ENCODE results near the gene ANKRD34C. TPM values are rescaled to one million over a fixed set of nuclear protein-coding genes. Genes with fewer than 3 reads are reported as not detected.
A peak's percentile ranks its signal among the peaks of the same experiment; 100 is the strongest.

Gene ANKRD34C
- polyA plus RNA-seq, 4 donors, result 0.01 TPM; not detected in 3

DNA sequence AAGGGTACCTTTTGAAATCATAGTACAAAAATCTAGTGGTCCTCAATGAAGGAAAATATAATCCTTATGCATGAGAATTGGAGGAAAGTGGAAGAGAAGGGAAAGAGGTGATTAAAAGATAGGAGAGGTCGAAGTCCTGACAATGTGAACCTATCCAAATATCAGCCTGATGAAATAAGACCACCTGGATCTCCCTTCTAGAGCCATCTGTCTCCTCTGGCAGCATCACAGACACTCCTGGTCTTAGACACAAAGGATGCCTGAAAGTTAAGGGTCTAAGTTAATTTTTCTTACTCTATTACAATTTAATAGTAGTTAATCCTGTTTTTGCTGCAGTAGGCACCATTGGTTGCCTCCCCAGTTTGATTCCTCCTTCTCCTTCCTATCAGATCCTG lies 17.3 kb downstream of the ANKRD34C start:
- 27 to 60% (median 46%) methylated on average over 1 of the region's 1 CpG for WGBS, 3 donors
- Histone ChIP-seq H3K9me3 (ENCODE audit: control insufficient read depth in 2 of 2, insufficient read depth in 1 of 2, low read depth in 1 of 2, low read length in 1 of 2) (no peaks in the 10 kb centered on the region), H3K27ac (ENCODE audit: low read depth in 1 of 3, low read length in 2 of 3) (no peak overlapping the region), H3K36me3 (ENCODE audit: control insufficient read depth in 3 of 3, insufficient read depth in 2 of 3, low read depth in 1 of 3, low read length in 3 of 3) (no peaks in the 10 kb centered on the region), H3K27me3 (ENCODE audit: control insufficient read depth in 3 of 3, insufficient read depth in 3 of 3, low read length in 3 of 3) (peaks cover 0 to 9% (median 4%) of the 10 kb centered on the region in 3 donors), H3K4me1 (ENCODE audit: control insufficient read depth in 3 of 3, insufficient read depth in 2 of 3, low read depth in 1 of 3, low read length in 2 of 3) (no peaks in the 10 kb centered on the region), H3K4me3 (ENCODE audit: low read depth in 1 of 3, low read length in 3 of 3) (no peak overlapping the region)
- FAIRE-seq (no peak), DNase-seq (no peak)

- Histone ChIP-seq H3K4me1 (ENCODE audit: control insufficient read depth in 3 of 3, insufficient read depth in 2 of 3, low read depth in 1 of 3, low read length in 2 of 3) (peaks cover 0 to 5% (median 2%) of the 10 kb centered on the region in 3 donors), H3K4me3 (ENCODE audit: low read depth in 1 of 3, low read length in 3 of 3) (no peak overlapping the region), H3K36me3 (ENCODE audit: control insufficient read depth in 3 of 3, insufficient read depth in 2 of 3, low read depth in 1 of 3, low read length in 3 of 3) (no peaks in the 10 kb centered on the region), H3K27ac (ENCODE audit: low read depth in 1 of 3, low read length in 2 of 3) (no peak overlapping the region), H3K9me3 (ENCODE audit: control insufficient read depth in 2 of 2, insufficient read depth in 1 of 2, low read depth in 1 of 2, low read length in 1 of 2) (no peaks in the 10 kb centered on the region), H3K27me3 (ENCODE audit: control insufficient read depth in 3 of 3, insufficient read depth in 3 of 3, low read length in 3 of 3) (peaks cover 0 to 15% (median 2%) of the 10 kb centered on the region in 3 donors)
- DNase-seq, result no peak
- WGBS, 3 donors, result 44 to 57% (median 50%) methylated on average over 4 of the region's 4 CpGs
- no peak for FAIRE-seq
Observed at GRCh38 chr15:79307251-79307650, 24.7 kb downstream of the ANKRD34C start.

DNA sequence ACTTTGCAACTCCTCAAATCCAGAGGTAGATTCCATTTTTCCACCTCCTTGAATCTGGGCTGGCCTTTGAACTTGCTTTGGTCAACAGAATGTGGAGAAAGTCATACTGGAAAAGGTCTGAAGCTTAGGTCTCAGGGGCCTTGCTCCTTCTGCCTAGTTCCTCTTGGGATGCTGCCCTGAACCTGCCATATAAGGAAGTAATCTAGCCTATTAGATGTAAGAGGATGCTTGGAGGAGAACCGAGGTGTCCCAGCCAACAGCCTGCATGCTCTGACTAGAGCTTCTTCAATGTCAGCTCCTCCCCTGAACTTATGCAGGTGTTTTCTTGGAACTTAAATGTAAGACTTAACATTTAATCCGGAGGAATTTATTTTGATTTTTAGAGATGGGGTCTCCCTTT lies 26.4 kb downstream of the ANKRD34C start:
- H3K4me1 ChIP-seq (ENCODE audit: control insufficient read depth in 3 of 3, insufficient read depth in 2 of 3, low read depth in 1 of 3, low read length in 2 of 3), result peaks cover 0 to 10% (median 6%) of the 10 kb centered on the region in 3 donors
- DNase-seq, result no peak
- 44 to 56% (median 48%) methylated on average over 2 of the region's 2 CpGs for WGBS, 3 donors
- peaks cover under 1 to 3% (median 1%) of the 10 kb centered on the region in 3 donors for H3K36me3 ChIP-seq (ENCODE audit: control insufficient read depth in 3 of 3, insufficient read depth in 2 of 3, low read depth in 1 of 3, low read length in 3 of 3)
- no peak overlapping the region for H3K4me3 ChIP-seq (ENCODE audit: low read depth in 1 of 3, low read length in 3 of 3)
- FAIRE-seq, result no peak
- H3K27ac ChIP-seq (ENCODE audit: low read depth in 1 of 3, low read length in 2 of 3), result no peak overlapping the region
- peaks cover 0 to 13% (median 0%) of the 10 kb centered on the region in 3 donors for H3K27me3 ChIP-seq (ENCODE audit: control insufficient read depth in 3 of 3, insufficient read depth in 3 of 3, low read length in 3 of 3)
- no peaks in the 10 kb centered on the region for H3K9me3 ChIP-seq (ENCODE audit: control insufficient read depth in 2 of 2, insufficient read depth in 1 of 2, low read depth in 1 of 2, low read length in 1 of 2)

DNA sequence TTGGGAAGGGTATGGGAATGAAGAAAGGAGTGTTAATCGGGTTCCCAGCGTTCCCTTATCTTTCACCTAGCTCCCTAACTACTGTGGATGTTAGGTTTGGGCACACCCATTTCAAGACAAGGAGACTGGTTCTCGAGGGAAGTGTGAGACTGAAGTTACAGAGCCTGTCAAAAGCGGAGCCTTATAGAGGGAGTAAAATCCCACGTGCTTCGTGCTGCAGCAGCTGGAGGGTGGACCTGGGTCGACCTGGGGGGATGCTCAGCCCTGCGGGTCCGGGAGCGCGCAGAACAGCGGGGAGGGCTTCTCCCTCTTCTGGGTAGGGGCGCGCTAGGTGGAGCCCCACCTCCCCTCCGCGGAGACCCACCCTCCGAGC lies 28.1 kb downstream of the ANKRD34C start:
- H3K27me3 ChIP-seq (ENCODE audit: control insufficient read depth in 3 of 3, insufficient read depth in 3 of 3, low read length in 3 of 3), result peaks cover 0 to 13% (median 0%) of the 10 kb centered on the region in 3 donors
- peak overlapping the region; percentile 36 to 87 (median 69) for H3K4me3 ChIP-seq (ENCODE audit: low read depth in 1 of 3, low read length in 3 of 3)
- no peaks in the 10 kb centered on the region for H3K9me3 ChIP-seq (ENCODE audit: control insufficient read depth in 2 of 2, insufficient read depth in 1 of 2, low read depth in 1 of 2, low read length in 1 of 2)
- H3K36me3 ChIP-seq (ENCODE audit: control insufficient read depth in 3 of 3, insufficient read depth in 2 of 3, low read depth in 1 of 3, low read length in 3 of 3), result peaks cover 3 to 15% (median 14%) of the 10 kb centered on the region in 3 donors
- FAIRE-seq (no peak), DNase-seq (peak in 1 of 2 donors; percentile 18)
- 1 to 3% (median 1%) methylated on average over 10 to 17 of the region's 17 CpGs for WGBS, 3 donors
- H3K4me1 ChIP-seq (ENCODE audit: control insufficient read depth in 3 of 3, insufficient read depth in 2 of 3, low read depth in 1 of 3, low read length in 2 of 3), result peaks cover 0 to 10% (median 6%) of the 10 kb centered on the region in 3 donors
- no peak overlapping the region for H3K27ac ChIP-seq (ENCODE audit: low read depth in 1 of 3, low read length in 2 of 3)

DNA sequence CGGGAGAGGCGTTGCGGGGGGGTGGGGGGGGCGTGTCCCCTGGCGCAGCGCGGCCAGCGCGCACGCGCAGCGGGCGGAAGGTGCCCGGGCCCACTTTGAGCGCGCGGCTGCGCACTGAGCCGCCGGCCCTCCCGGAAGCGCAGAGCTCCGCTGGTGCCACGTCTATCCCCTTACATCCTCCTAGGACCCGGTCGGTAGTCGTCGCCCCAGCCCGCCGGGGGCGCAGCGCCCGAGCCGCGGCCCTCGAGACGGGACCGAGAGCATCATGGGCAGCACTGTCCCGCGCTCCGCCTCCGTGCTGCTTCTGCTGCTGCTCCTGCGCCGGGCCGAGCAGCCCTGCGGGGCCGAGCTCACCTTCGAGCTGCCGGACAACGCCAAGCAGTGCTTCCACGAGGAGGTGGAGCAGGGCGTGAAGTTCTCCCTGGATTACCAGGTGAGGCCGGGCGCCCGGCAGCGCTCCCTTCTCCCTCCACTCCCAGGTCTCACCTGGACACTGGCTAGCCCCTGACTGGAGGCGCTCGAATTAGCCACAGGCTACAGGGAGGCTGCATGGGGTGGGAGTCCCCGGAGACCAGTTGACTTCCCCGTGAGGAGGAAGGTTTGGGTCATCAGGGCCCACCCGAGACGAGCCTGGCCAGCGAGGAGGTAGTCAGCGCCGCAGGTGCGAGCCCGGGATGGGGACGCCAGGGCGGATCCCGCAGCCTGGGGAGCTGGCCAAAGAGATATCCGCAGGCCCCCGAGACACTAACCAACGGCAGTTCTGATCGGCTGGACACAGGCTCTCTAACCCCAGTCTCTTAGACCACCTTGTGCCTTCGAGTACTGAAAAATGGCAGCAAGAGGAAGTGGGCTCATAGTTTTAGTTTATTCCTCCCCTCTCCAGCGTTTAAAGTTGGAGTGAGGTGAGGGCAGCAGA lies 28.7 kb downstream of the ANKRD34C start, which contains the start of gene TMED3:
Gene TMED3 (plus strand): TSS at position 128 of the 916 bp plus-strand sequence. CDS start 138 bp downstream, at position 266.
- DNase-seq (peak; percentile 75 to 90), FAIRE-seq (no peak)
- H3K27ac ChIP-seq (ENCODE audit: low read depth in 1 of 3, low read length in 2 of 3), result peak within 1 kb of the TSS in 2 of 3 donors; percentile 28 to 79
- H3K9me3 ChIP-seq (ENCODE audit: control insufficient read depth in 2 of 2, insufficient read depth in 1 of 2, low read depth in 1 of 2, low read length in 1 of 2), result no peaks in the 10 kb centered on the region
- peaks cover 3 to 20% (median 15%) of the 10 kb centered on the region in 3 donors for H3K36me3 ChIP-seq (ENCODE audit: control insufficient read depth in 3 of 3, insufficient read depth in 2 of 3, low read depth in 1 of 3, low read length in 3 of 3)
- peaks cover 0 to 13% (median 0%) of the 10 kb centered on the region in 3 donors for H3K27me3 ChIP-seq (ENCODE audit: control insufficient read depth in 3 of 3, insufficient read depth in 3 of 3, low read length in 3 of 3)
- peaks cover 0 to 10% (median 6%) of the 10 kb centered on the region in 3 donors for H3K4me1 ChIP-seq (ENCODE audit: control insufficient read depth in 3 of 3, insufficient read depth in 2 of 3, low read depth in 1 of 3, low read length in 2 of 3)
- WGBS, 3 donors, result 0 to 1% (median 1%) methylated on average over 55 to 73 of the region's 76 CpGs
- peak within 1 kb of the TSS; percentile 69 to 87 (median 81) for H3K4me3 ChIP-seq (ENCODE audit: low read depth in 1 of 3, low read length in 3 of 3)

DNA sequence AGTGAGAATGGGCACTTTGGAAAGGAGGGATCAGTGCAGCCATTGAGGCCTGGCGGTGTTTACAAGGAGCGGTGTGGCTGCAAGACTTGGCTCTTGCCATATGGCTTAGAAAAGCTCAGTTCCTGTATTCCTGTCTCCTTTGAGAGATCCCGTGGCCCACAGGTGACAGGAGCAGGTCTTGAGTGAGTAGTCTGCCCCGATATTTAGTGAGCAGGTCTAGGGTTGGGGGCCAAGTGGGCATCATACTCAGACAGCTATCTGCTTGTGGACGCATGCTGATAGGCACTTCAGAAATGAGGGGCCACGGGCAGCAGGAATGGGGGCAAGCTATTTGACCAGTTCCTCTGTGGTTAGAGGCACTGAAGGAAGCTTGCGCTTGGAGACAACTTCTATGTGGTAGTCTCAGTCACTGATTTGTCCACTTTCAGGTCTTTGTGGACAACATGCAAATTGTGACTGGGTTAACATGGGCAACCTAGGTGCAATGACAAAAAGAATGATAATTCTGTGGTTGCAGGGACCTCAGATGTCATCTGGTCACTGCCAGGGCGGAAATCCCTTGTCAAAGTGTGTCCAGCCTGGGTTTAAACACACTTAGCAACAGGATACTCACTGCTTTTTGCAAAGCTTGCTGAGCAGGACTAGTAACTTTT lies 29.5 kb downstream of the ANKRD34C start:
- DNase-seq, result peak in 1 of 2 donors; percentile 26

DNA sequence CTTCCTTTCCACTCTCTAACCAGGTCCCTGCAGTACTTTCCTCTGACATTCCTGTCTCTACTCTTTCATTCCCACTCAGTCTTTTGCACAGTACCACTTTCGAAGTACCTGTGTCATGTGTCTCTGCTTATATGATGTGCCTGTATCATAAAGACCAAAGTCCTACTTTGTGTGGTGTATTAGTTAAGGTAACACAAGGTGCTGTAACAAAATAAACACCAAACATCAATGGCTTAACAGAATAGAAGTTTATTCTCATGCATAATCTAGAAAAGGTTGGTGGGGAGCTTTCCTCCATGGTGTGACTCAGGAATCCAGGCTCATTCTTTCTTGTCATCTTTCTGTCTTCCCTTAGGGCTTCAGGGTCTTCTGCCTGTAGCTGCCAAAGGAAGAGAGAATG lies 31.7 kb downstream of the ANKRD34C start:
- H3K27ac ChIP-seq (ENCODE audit: low read depth in 1 of 3, low read length in 2 of 3), result no peak overlapping the region
- FAIRE-seq (no peak), DNase-seq (no peak)
- H3K4me1 ChIP-seq (ENCODE audit: control insufficient read depth in 3 of 3, insufficient read depth in 2 of 3, low read depth in 1 of 3, low read length in 2 of 3), result peaks cover 0 to 10% (median 6%) of the 10 kb centered on the region in 3 donors
- H3K4me3 ChIP-seq (ENCODE audit: low read depth in 1 of 3, low read length in 3 of 3), result no peak overlapping the region
- H3K9me3 ChIP-seq (ENCODE audit: control insufficient read depth in 2 of 2, insufficient read depth in 1 of 2, low read depth in 1 of 2, low read length in 1 of 2), result no peaks in the 10 kb centered on the region
- peaks cover 0 to 5% (median 0%) of the 10 kb centered on the region in 3 donors for H3K27me3 ChIP-seq (ENCODE audit: control insufficient read depth in 3 of 3, insufficient read depth in 3 of 3, low read length in 3 of 3)
- WGBS, 3 donors, result 91 to 94% (median 94%) methylated on average over 1 of the region's 1 CpG
- peaks cover 11 to 43% (median 25%) of the 10 kb centered on the region in 3 donors for H3K36me3 ChIP-seq (ENCODE audit: control insufficient read depth in 3 of 3, insufficient read depth in 2 of 3, low read depth in 1 of 3, low read length in 3 of 3)

More for the DNA sequence above, 29.5 kb downstream of the ANKRD34C start:
- Histone ChIP-seq H3K36me3 (ENCODE audit: control insufficient read depth in 3 of 3, insufficient read depth in 2 of 3, low read depth in 1 of 3, low read length in 3 of 3) (peaks cover 3 to 28% (median 15%) of the 10 kb centered on the region in 3 donors), H3K4me1 (ENCODE audit: control insufficient read depth in 3 of 3, insufficient read depth in 2 of 3, low read depth in 1 of 3, low read length in 2 of 3) (peaks cover 0 to 10% (median 6%) of the 10 kb centered on the region in 3 donors), H3K27ac (ENCODE audit: low read depth in 1 of 3, low read length in 2 of 3) (no peak overlapping the region), H3K27me3 (ENCODE audit: control insufficient read depth in 3 of 3, insufficient read depth in 3 of 3, low read length in 3 of 3) (peaks cover 0 to 13% (median 0%) of the 10 kb centered on the region in 3 donors), H3K4me3 (ENCODE audit: low read depth in 1 of 3, low read length in 3 of 3) (peak overlapping the region; percentile 8 to 87 (median 81)), H3K9me3 (ENCODE audit: control insufficient read depth in 2 of 2, insufficient read depth in 1 of 2, low read depth in 1 of 2, low read length in 1 of 2) (no peaks in the 10 kb centered on the region)
- no peak for FAIRE-seq
- 50 to 57% (median 51%) methylated on average over 8 of the region's 8 CpGs for WGBS, 3 donors

DNA sequence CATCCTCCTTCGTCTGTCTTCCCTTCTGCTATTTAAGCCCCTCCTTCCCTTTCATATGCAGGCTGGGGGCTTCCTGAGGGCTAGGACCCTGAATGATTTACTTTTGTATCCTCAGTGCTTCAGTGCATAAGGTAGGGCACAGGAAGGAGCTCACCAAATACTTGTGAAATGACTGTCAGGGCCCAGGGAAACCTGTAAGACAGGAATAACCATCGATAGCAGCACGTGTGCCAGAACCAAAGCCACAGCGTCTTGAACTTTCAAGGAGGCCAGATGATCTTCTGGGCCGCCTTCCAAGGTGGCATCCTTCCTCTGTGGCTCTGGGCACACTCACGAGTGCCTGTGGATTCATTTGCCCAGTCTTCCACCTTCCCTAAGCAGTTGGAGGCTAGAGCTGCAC lies 32.3 kb downstream of the ANKRD34C start:
- DNase-seq (no peak), FAIRE-seq (no peak)
- Histone ChIP-seq H3K27ac (ENCODE audit: low read depth in 1 of 3, low read length in 2 of 3) (no peak overlapping the region), H3K36me3 (ENCODE audit: control insufficient read depth in 3 of 3, insufficient read depth in 2 of 3, low read depth in 1 of 3, low read length in 3 of 3) (peaks cover 14 to 46% (median 25%) of the 10 kb centered on the region in 3 donors), H3K9me3 (ENCODE audit: control insufficient read depth in 2 of 2, insufficient read depth in 1 of 2, low read depth in 1 of 2, low read length in 1 of 2) (no peaks in the 10 kb centered on the region), H3K4me1 (ENCODE audit: control insufficient read depth in 3 of 3, insufficient read depth in 2 of 3, low read depth in 1 of 3, low read length in 2 of 3) (peaks cover 0 to 10% (median 6%) of the 10 kb centered on the region in 3 donors), H3K27me3 (ENCODE audit: control insufficient read depth in 3 of 3, insufficient read depth in 3 of 3, low read length in 3 of 3) (no peaks in the 10 kb centered on the region), H3K4me3 (ENCODE audit: low read depth in 1 of 3, low read length in 3 of 3) (no peak overlapping the region)
- 90 to 93% (median 91%) methylated on average over 6 of the region's 6 CpGs for WGBS, 3 donors
